Measurements from ENCODE around the gene PTPRE.
A peak's percentile ranks its signal among the peaks of the same experiment; 100 is the strongest.

Gene PTPRE

GRCh38 chr10:128030498-128031072 is 123.7 kb downstream of the PTPRE start:
- no peak for DNase-seq (ENCODE audit: low read depth)
- no peak for TF ChIP-seq CTCF (IDR thresholded peaks at IDR 0.05; ENCODE audit: low read depth, low read length, missing control alignments)
- no peak overlapping the region for H3K4me3 ChIP-seq (ENCODE audit: low read depth, low read length)

GRCh38 chr10:128031216-128031615 is 124.3 kb downstream of the PTPRE start:
- H3K4me3 ChIP-seq (ENCODE audit: low read depth, low read length) = no peak overlapping the region

GRCh38 chr10:128032466-128032865 is 125.6 kb downstream of the PTPRE start:
- TF ChIP-seq CTCF (IDR thresholded peaks at IDR 0.05; ENCODE audit: low read depth, low read length, missing control alignments) = no peak
- H3K4me3 ChIP-seq (ENCODE audit: low read depth, low read length) = no peak overlapping the region
- no peak for DNase-seq (ENCODE audit: low read depth)

More at GRCh38 chr10:128031216-128031615, 124.3 kb downstream of the PTPRE start:
- DNase-seq (ENCODE audit: low read depth) = no peak
- no peak for TF ChIP-seq CTCF (IDR thresholded peaks at IDR 0.05; ENCODE audit: low read depth, low read length, missing control alignments)

- no peak for DNase-seq (ENCODE audit: low read depth)
- peak; percentile 90 for TF ChIP-seq CTCF (IDR thresholded peaks at IDR 0.05; ENCODE audit: low read depth, low read length, missing control alignments)
- H3K4me3 ChIP-seq (ENCODE audit: low read depth, low read length) = no peak overlapping the region
Measured at GRCh38 chr10:128035557-128035973, 128.7 kb downstream of the PTPRE start.

GRCh38 chr10:128036011-128036615 is 129.2 kb downstream of the PTPRE start:
- no peak for DNase-seq (ENCODE audit: low read depth)
- no peak for TF ChIP-seq CTCF (IDR thresholded peaks at IDR 0.05; ENCODE audit: low read depth, low read length, missing control alignments)
- H3K4me3 ChIP-seq (ENCODE audit: low read depth, low read length) = no peak overlapping the region

- H3K4me3 ChIP-seq (ENCODE audit: low read depth, low read length) = no peak overlapping the region
- no peak for DNase-seq (ENCODE audit: low read depth)
- no peak for TF ChIP-seq CTCF (IDR thresholded peaks at IDR 0.05; ENCODE audit: low read depth, low read length, missing control alignments)
Measured at GRCh38 chr10:128036746-128037543, 130.0 kb downstream of the PTPRE start.

Data from GM12864 (cell line).